ENCODE results near the gene TUT7. TPM values are rescaled to one million over a fixed set of nuclear protein-coding genes. Genes with fewer than 3 reads are reported as not detected.

Gene TUT7
- total and polyA plus RNA-seq, 2 of the 4 experiments (the other 2 are of a cell fraction) = 13.3 to 33.3 TPM

DNA sequence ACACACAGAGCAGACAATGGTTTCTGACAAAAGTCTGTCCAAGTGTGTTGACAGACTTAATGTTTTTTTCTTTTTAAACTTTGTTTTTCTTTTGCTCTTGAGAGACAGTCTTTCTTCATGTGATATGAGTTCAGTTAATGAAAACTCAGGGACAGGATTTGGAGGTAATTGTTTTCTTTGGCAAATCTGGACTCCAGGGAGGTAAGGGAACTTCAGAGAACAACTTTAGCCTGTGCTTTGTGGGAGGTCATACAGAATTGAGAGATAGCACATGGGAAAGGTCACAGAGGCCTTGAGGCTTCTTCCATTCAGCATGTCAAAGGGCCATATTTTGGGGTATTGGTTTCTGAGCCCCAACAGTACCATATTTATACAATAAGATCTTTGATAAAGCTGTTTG lies 104.1 kb downstream of the TUT7 start:
- TF ChIP-seq MXI1 (IDR thresholded peaks at IDR 0.05; ENCODE audit: borderline replicate concordance, low read depth, low read length) = no peak
- no peak for TF ChIP-seq CEBPB (IDR thresholded peaks at IDR 0.05; ENCODE audit: low read depth, low read length)
- TF ChIP-seq ELK1 (IDR thresholded peaks at IDR 0.05; ENCODE audit: borderline replicate concordance, low read depth, low read length) = no peak
- TF ChIP-seq BHLHE40 (IDR thresholded peaks at IDR 0.05; ENCODE audit: low read depth, low read length) = no peak
- H3K9ac ChIP-seq (ENCODE audit: low read depth, low read length) = no peak overlapping the region
- H2AK5ac ChIP-seq (ENCODE audit: low read depth, low read length) = no peak overlapping the region
- no peaks in the 10 kb centered on the region for H3K27me3 ChIP-seq (ENCODE audit: control insufficient read depth, insufficient read depth, low read length)
- no peak overlapping the region for H3K56ac ChIP-seq (ENCODE audit: extremely low read depth, insufficient read depth, low read length)
- no peak overlapping the region for H4K91ac ChIP-seq (ENCODE audit: insufficient read depth, low read depth, low read length)
- dilution Hi-C loops (cut with HindIII; ENCODE audit: low sequenced_read_pairs, unreplicated experiment) = no loop called here
- no peaks in the 10 kb centered on the region for H3K4me1 ChIP-seq (ENCODE audit: control insufficient read depth, insufficient read depth, low read length)
- no peaks in the 10 kb centered on the region for H3K36me3 ChIP-seq (ENCODE audit: control insufficient read depth, insufficient read depth, low read length)
- DNase-seq (no peak), ATAC-seq (ENCODE audit: low read depth) (no peak)
- no peak overlapping the region for H2BK120ac ChIP-seq (ENCODE audit: low read depth, low read length)
- no peak overlapping the region for H3K4ac ChIP-seq (ENCODE audit: low read depth, low read length)
- H3K14ac ChIP-seq (replicated peaks; ENCODE audit: low read depth, low read length) = no peak overlapping the region
- H3K27ac ChIP-seq (ENCODE audit: insufficient read depth, low read length) = no peak overlapping the region
- no peak overlapping the region for H2AFZ ChIP-seq (replicated peaks; ENCODE audit: low read length, poor library complexity)
- H3K9me1 ChIP-seq (ENCODE audit: insufficient read depth, low read length) = no peaks in the 10 kb centered on the region
- no peak overlapping the region for H3K4me3 ChIP-seq (ENCODE audit: insufficient read depth, low read depth, low read length)
- in situ Hi-C loops (cut with MboI; ENCODE audit: low sequenced_read_pairs) = no loop called here
- no peak overlapping the region for H2BK15ac ChIP-seq (ENCODE audit: low read depth, low read length)
- H4K8ac ChIP-seq (ENCODE audit: low read depth in 2 of 2, low read length in 2 of 2) = no peak overlapping the region
- H3K18ac ChIP-seq (ENCODE audit: low read depth, low read length) = no peak overlapping the region
- H3K79me1 ChIP-seq (ENCODE audit: low read depth in 1 of 2, low read length in 2 of 2) = no peaks in the 10 kb centered on the region
- H4K20me1 ChIP-seq (ENCODE audit: insufficient read depth, low read length) = no peaks in the 10 kb centered on the region
- H2BK20ac ChIP-seq (ENCODE audit: low read depth, low read length) = no peak overlapping the region
- no peak overlapping the region for H2AK9ac ChIP-seq (replicated peaks; ENCODE audit: low read depth, low read length, poor library complexity)
- no peak overlapping the region for H4K5ac ChIP-seq (ENCODE audit: low read depth, low read length)
- POLR2A ChIA-PET (ENCODE audit: unreplicated experiment) = no interaction called here
- H3K9me3 ChIP-seq (ENCODE audit: control insufficient read depth, insufficient read depth, low read length) = no peaks in the 10 kb centered on the region
- H3K23ac ChIP-seq (ENCODE audit: low read depth, low read length) = no peak overlapping the region
- intact Hi-C loops (cut with micrococcal nuclease) = no loop called here
- BruUV-seq (replicated peaks) = no TSS peak
- no peak overlapping the region for H2BK5ac ChIP-seq (ENCODE audit: low read depth, low read length, poor library complexity, severe bottlenecking)
- no peak overlapping the region for H3K4me2 ChIP-seq (ENCODE audit: low read depth, low read length)
- CTCF ChIA-PET = interaction anchor here (1.2 kb wide), 1 partner anchor 48 kb away, joined by 3 read pairs; no protein-coding TSS in a partner anchor
